Neutrophil (primary cell): ENCODE measurements around the gene RAD51B.

ENCODE experiments used
- H3K27ac ChIP-seq: fragments of 200-600 bp; sonication (generic); 2 replicates; pipeline ENCODE4 v1.5.1; 2016; ENCODE audit warnings: mild to moderate bottlenecking, moderate library complexity
- H3K27me3 ChIP-seq: fragments of 200-600 bp; sonication (generic); 2 replicates; pipeline ENCODE4 v1.6.0; 2016; ENCODE audit warnings: mild to moderate bottlenecking
- H3K36me3 ChIP-seq: fragments of 200-600 bp; sonication (generic); 2 replicates; pipeline ENCODE4 v1.5.1; 2017
- H3K4me1 ChIP-seq, 2 experiments: fragments of 200-600 bp in 1 of 2; sonication (generic) in 1 of 2; 1 replicate in 1 of 2; 2 replicates in 1 of 2; pipeline versions ENCODE4 v1.5.1 to v1.6.1; 2013 to 2016; ENCODE audit warnings: low read depth in 1 of 2, low read length in 1 of 2, mild to moderate bottlenecking in 1 of 2, moderate library complexity in 1 of 2; ENCODE audit not compliant: control insufficient read depth in 1 of 2, insufficient read depth in 1 of 2
- H3K4me3 ChIP-seq, 2 experiments: fragments of 200-600 bp in 1 of 2; sonication (generic) in 1 of 2; 1 replicate in 1 of 2; 2 replicates in 1 of 2; pipeline ENCODE4 v1.5.1; 2013 to 2016; ENCODE audit warnings: low read depth in 1 of 2, low read length in 1 of 2, mild to moderate bottlenecking in 1 of 2, moderate library complexity in 1 of 2
- H3K9me3 ChIP-seq: fragments of 200-600 bp; sonication (generic); 2 replicates; pipeline ENCODE4 v1.5.1; 2016
- CTCF ChIP-seq: fragments of 200-600 bp; sonication (generic); IDR thresholded peaks from 2 replicates; pipeline ENCODE4 v1.5.1; 2016; ENCODE audit warnings: antibody characterized with exemption

The RAD51B gene

GRCh38 chr14:68506021-68506644 lies 686.6 kb downstream of the RAD51B start:
- H3K36me3 ChIP-seq = no peaks in the 10 kb centered on the region
- no peaks in the 10 kb centered on the region for H3K27me3 ChIP-seq
- H3K4me3 ChIP-seq = no peak overlapping the region
- H3K27ac ChIP-seq = no peak overlapping the region
- TF ChIP-seq CTCF = no peak
- no peaks in the 10 kb centered on the region for H3K4me1 ChIP-seq
- H3K9me3 ChIP-seq = no peaks in the 10 kb centered on the region

GRCh38 chr14:68506645-68507419 lies 687.3 kb downstream of the RAD51B start:
- Histone ChIP-seq H3K9me3 (no peaks in the 10 kb centered on the region), H3K27ac (no peak overlapping the region), H3K4me3 (no peak overlapping the region), H3K36me3 (no peaks in the 10 kb centered on the region), H3K27me3 (no peaks in the 10 kb centered on the region), H3K4me1 (no peaks in the 10 kb centered on the region)
- no peak for TF ChIP-seq CTCF

GRCh38 chr14:68507544-68508081 lies 688.0 kb downstream of the RAD51B start:
- H3K4me3 ChIP-seq = no peak overlapping the region

GRCh38 chr14:68508581-68508980 lies 689.0 kb downstream of the RAD51B start:
- Histone ChIP-seq H3K27me3 (no peaks in the 10 kb centered on the region), H3K27ac (no peak overlapping the region), H3K9me3 (no peaks in the 10 kb centered on the region), H3K4me1 (no peaks in the 10 kb centered on the region), H3K4me3 (no peak overlapping the region), H3K36me3 (no peaks in the 10 kb centered on the region)
- no peak for TF ChIP-seq CTCF

More at GRCh38 chr14:68507544-68508081, 688.0 kb downstream of the RAD51B start:
- Histone ChIP-seq H3K27ac (no peak overlapping the region), H3K27me3 (no peaks in the 10 kb centered on the region), H3K9me3 (no peaks in the 10 kb centered on the region), H3K36me3 (no peaks in the 10 kb centered on the region), H3K4me1 (no peaks in the 10 kb centered on the region)
- no peak for TF ChIP-seq CTCF

- Histone ChIP-seq H3K27me3 (no peaks in the 10 kb centered on the region), H3K36me3 (no peaks in the 10 kb centered on the region), H3K27ac (no peak overlapping the region), H3K9me3 (no peaks in the 10 kb centered on the region), H3K4me1 (no peaks in the 10 kb centered on the region), H3K4me3 (no peak overlapping the region)
- no peak for TF ChIP-seq CTCF
Observed at GRCh38 chr14:68509188-68509983, 689.8 kb downstream of the RAD51B start.
